ENCODE measurements around the gene MRPS12.

The MRPS12 gene

GRCh38 chr19:38978326-38978689 lies 47.6 kb downstream of the MRPS12 start:
- no peak for DNase-seq

DNA sequence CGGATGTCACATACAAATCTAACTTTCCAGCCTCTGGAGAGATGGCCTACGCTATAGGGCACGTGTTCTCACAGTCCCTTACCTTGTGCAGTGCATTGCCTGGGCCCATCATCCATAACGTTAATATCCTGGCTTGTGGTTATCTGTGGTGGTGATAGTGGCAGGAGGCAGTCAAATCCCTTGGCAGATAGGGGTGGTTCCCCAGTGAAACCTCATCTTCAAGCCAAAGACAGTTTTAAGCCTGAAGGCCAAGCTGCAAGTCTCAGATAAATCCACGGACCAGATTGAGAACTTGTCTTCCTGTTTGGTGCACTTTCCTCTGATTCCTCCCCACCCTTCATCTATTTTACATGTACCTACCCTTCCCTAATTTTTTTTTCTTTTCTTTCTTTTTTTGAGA lies 49.1 kb downstream of the MRPS12 start:
- no peak for DNase-seq

DNA sequence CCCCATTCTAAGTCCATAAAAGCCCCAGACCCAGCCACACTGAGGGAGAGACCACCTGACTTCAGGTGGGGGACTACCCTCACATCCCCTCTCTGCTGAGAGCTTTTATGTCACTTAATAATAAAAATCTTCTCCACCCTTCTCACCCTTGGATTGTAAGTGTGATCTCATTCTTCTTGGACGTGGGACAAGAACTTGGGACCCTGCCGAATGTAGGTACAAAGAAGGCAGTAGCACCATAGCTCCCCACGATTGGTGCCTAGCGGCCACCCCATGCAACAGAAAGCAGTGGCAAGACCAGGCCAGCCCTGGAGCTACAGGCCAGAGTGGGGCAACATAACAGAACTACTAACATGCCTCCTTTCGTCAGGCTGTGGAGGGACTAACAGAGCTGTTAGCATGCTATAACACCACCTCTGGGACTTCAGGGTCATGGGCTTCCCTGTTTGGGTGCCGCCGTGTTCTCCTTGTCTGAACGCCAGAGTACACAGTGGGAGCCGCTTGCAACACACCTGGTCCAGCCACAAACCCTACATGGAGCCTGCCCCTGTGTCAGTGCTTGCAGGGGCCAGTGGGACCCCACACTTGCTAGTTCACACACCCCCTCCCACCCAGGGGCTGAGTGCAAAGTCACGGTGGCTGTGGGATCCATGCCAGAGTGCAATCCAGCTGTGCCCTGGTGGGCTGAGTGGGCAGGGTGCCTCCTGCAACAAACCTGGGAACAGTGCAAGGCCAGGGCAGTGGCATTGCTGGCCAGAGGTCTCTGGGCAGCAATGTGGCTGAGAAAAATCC lies 50.0 kb downstream of the MRPS12 start:
- DNase-seq = no peak
